COLO668 (cell line): ENCODE measurements around the gene CAMKMT.

Experiments used
- DNase-seq: peaks from one replicate; lab custom pipeline; 2025; ENCODE audit not compliant: unreplicated experiment; lab: John Stamatoyannopoulos, UW

The CAMKMT gene

DNA sequence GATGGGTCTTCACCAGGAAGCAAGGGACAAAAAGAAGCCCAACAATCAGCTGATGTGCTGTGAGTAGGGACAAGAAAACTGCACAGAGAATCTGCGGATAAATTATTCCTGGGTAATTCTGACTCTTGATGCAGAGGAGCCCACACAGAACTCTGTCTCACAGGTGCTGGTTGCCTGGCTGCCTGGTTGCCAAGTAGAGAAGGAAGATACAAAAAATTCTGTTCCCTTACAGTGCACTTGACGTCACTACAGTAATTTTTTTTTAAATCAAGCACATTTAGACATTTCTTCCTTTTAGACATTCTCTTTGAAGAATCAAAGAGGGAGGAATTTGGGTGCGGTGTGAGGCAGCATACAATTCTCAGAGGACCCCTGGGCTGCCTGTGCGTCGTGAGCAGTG is 427.7 kb downstream of the CAMKMT start:
- no peak for DNase-seq

- DNase-seq, result no peak
Measured at GRCh38 chr2:44789971-44790721, 428.4 kb downstream of the CAMKMT start.

GRCh38 chr2:44793322-44793870 is 431.6 kb downstream of the CAMKMT start:
- no peak for DNase-seq

DNA sequence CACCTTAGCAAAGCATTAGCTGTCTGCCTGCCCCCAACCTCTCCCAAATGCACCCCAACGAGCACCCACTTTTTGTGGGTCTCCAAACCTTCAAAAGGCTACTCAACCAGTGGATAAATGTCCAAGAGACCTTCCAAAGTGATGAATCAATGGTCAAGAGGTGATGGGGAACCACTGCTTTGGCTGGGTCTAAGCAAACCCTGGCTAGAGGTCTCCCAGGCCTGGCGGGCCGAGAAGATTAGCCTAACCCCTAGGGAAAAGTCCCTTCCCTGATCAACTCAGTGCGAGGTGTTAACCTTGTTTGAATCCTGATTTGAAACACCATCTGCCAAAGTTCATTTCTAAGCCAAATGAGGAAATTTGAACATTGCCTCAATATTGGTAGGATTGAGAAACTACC is 435.0 kb downstream of the CAMKMT start:
- DNase-seq, result no peak

- no peak for DNase-seq
Measured at GRCh38 chr2:44798139-44798659, 436.5 kb downstream of the CAMKMT start.

GRCh38 chr2:44799105-44799504 is 437.4 kb downstream of the CAMKMT start:
- DNase-seq, result no peak

DNA sequence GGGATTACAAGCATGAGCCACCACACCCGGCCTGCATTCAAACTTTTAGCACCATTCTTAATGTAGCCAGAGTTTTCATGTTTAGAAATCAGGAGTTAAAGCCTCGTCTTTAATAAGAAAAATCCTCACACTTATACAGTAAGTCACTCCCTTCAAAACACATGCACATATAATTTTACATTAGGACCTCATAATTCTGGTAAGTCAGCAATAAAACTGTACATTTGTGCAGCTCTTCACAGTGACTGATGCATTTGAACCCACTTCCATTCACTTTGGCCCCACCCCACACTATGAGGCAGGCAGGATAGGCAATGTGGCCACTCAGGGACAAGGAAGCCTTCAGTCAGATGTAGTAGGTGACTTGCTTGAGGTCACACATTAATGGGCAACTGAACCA is 438.0 kb downstream of the CAMKMT start:
- DNase-seq, result no peak

DNA sequence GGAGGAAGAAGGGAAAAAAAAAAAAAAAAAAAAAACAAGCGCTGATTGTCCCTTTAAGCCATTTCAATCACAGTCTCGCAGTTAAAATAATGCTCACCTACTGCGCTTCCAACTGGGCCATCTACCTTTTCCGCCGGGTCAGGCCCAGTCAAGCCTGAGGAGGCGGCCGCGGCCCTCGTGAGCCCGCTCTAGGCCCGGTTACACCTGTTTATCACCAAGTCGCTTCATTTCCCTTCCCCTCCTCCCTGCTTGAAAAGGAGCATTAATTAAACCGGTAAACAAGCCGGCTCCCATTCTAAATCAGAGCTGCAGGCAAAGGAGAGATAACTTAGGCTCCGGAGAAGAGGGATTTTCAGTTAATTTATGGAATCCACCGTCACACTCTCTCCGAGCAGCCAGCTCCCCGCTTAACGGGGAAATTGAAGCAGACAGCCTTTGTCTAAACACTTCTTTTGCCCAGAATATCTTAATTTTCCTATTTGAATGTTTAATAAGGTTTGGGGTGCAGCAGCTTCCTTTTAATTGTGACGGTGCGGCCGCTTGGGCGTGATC is 439.6 kb downstream of the CAMKMT start:
- DNase-seq, result no peak

DNA sequence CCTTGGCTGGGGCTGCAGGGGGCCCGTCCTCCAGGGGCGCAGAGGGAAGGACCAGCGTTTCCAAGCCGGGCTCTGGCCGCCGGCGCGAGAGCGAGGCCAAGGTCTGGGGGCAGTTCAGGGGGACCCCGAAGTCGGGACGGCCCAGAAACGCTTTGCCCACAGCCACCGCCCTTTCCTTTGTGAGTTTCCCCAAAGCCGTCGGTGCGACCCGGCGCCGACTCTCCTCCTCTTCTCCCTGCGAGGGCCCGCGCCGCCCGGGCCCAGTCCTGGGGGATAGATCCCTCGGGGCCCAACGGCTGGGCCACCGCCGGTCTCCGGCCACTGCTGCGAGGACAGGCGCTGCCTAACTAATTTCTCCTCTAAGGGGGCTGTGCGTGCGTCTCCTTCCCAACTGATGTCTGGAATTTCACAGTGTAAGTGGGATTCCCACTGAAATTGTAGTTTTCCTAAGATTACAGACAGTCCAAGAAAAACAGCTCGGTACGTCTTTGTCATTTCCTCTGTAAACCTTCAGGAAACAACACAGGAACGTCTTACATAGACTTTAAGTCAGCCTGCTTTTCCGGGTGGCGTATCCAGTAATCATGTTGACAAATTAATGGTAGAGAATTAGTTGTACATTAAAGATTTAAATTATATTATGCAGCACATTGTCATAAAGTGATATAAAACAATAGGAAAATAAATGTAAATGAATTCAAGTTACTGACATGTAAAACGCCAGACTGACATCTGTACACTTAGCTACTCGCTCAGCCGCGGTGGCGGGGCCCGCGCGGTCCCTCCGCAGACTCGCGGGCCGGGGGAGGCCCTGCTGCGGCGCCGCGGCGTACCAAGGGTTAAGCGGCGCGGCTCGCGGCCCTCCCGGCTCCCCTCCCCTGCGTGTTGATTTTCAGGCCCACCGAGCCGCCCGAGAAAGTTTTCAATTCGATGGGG is 440.4 kb downstream of the CAMKMT start:
- no peak for DNase-seq

- no peak for DNase-seq
Measured at GRCh38 chr2:44802777-44803424, 441.2 kb downstream of the CAMKMT start.

- DNase-seq, result no peak
Measured at GRCh38 chr2:44804406-44805265, 442.9 kb downstream of the CAMKMT start.

DNA sequence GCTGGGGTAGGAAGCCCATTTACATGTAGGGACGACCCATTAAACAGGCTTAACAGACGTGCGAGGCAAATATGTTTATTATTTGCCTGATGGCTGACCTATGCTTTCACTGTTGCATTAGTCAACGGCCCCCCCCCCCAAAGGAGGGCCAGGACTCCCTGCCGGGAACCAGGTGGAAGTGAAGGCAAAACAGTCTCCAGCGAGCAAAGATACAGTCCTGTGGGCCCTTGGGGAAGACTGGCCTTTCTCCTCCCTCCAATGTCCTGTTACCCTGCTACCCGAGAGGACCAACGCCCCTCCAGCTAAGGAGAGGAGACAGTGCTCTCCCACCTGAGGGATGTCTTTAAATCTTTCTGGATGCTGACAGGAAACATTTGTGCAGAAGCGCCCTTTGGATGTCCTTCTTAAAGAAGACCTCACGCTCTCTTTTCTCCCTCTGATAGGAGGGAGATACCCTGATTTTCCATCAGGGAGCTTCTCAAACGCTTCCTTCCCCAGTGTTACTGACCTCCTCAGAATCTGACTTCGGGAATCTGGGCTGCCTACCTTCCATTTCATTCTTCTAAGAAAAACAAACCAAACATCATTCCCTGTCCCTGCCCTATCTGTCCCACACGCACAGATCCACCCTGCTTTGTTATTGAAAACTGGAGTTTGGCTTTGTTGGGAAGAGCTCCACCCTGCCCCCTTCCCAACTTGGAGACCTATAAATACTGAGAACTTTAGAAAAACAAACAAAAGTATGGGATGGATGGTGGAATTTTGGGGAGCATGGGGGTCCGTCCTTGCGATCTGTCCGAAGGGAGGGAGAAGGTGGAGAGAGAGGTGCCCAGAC is 443.9 kb downstream of the CAMKMT start:
- no peak for DNase-seq

GRCh38 chr2:44807201-44808025 is 445.7 kb downstream of the CAMKMT start:
- DNase-seq, result no peak

DNA sequence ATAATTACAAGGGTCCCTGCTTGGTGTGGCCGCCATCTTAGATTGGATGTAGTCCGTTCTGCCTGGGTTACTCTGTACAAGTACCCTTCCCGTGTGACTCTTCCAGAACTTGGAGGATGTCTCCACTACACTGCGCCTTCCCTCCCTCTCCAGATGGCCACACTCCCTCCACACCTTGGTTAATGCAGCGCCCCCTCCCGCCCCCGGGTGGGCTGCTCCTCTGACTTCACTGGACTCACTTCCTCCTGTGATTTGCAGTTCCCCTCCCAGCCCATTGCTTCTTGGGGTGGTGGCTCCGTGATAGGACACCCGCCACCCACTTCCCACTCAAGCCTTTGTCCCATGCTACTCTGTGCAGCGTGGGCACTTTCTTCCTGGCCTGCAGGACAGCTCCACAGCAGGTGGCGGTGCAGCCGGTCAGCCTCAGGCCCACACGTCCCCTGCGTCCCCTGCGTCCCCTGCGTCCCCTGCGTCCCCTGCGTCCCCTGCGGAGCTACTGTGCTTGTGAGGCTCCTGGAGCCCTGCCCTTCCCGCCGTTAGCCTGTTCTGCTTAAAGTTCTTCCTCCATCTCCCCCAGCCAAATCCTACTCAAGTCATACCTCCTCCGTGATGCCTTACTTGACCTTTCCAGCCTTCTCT is 449.3 kb downstream of the CAMKMT start:
- no peak for DNase-seq

- DNase-seq, result no peak
Measured at GRCh38 chr2:44813165-44813564, 451.4 kb downstream of the CAMKMT start.

DNA sequence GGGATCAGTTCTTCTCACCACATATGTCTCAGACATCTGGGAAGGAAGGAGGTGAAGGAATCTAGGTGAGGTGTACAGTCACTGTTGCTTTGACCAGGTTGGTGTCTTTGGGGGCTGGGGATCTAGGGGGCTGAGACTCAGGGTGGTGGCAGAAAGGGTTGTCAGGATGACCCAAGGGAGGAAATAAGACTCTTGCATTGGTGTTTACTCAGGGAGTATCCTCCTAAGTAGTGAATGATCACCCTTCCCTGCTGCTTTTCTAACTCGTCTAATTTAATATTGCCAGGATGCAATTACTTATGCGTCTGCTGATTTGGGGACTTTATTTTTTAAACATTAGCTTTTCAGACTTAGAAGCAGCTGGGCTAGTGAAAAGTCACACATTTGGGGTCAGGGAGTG is 451.9 kb downstream of the CAMKMT start:
- no peak for DNase-seq

DNA sequence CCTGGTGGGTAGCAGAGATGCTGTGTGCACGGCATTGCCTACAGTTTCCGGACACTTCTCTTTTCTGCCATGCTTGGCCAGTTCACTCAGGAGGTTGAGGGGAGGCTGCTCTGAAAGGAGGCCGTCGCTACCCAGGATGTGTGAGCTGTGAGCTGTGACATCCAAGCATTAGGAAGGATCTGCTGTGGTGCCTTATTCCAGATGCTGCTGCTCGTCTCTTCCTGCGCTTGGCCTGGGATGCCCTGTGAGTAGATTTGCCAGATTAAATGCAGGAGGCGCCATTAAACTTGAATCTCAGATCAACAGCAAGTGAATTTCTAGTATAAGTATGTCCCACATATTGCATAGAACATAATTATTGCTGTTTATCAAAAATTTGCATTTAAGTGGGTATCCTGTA is 455.5 kb downstream of the CAMKMT start:
- no peak for DNase-seq
